Measurements from ENCODE around the gene THUMPD3. TPM values are rescaled to one million over a fixed set of nuclear protein-coding genes. Genes with fewer than 3 reads are reported as not detected.

THUMPD3 gene
- total and polyA plus RNA-seq, 9 of the 15 experiments (the other 6 are each of a cell fraction or from before 2014, with no cell fraction given), result 58.3 to 132 (median 113) TPM

DNA sequence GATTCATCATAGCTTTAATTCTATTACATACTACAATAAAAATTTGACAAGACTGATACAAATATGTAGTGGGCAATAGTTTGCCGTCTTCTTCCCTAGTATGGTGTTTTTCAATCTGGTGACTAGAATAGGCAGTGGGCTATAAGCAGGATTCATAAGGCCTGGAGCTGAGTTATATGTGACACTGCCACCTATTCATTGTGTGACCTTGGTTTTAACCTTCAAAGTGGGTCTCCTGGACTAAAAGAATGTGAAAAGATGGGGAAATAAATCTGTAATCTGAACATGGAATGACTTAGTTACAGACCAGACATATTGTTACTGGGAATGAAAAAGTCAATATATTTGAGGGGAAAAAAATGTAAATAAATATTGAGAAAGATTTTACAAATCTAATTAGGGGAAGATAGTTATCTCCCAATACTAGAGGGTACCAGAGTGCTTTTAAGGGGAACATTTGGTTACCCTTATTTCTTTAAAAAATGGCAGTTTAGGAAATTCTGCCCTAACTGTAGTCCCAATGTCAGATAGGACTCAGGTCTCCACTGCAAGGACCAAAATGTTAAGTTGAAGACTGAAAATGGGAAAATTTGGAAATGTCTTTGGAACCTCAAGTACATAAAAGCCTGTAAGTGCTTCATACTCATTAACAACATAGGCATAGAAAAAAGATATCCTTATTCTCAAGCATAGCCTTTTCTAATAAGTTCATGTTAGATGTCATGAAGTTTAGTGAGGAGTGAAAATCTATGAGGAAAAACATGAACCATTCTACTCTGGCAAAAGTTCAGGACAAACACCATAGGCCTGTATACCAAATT, 23.9 kb downstream of the THUMPD3 start (continued):
- TF ChIP-seq MEF2A (IDR thresholded peaks at IDR 0.05; ENCODE audit: control insufficient read depth, low read depth, low read length) (no peak), HNRNPK (IDR thresholded peaks at IDR 0.05; ENCODE audit: low read depth, low read length, poor library complexity, severe bottlenecking) (peak; percentile 8), SMC3 (conservative IDR thresholded peaks at IDR 0.05; ENCODE audit: insufficient read depth, low read depth, low read length) (no peak), TCFL5 (CRISPR knock-in tag; conservative IDR thresholded peaks at IDR 0.05) (no peak), ESRRA (IDR thresholded peaks at IDR 0.05; ENCODE audit: borderline replicate concordance, low read depth) (peak; percentile 84), BCOR (IDR thresholded peaks at IDR 0.05) (no peak), ATF1 (CRISPR knock-in tag; IDR thresholded peaks at IDR 0.05) (no peak), ATF1 (tag; IDR thresholded peaks at IDR 0.05) (no peak), HDAC8 (tag; IDR thresholded peaks at IDR 0.05) (no peak), ZHX1 (conservative IDR thresholded peaks at IDR 0.05; ENCODE audit: low read length) (no peak), POLR2B (IDR thresholded peaks at IDR 0.05; ENCODE audit: low read depth, partially characterized antibody) (peak; percentile 56), NELFE (IDR thresholded peaks at IDR 0.05; ENCODE audit: insufficient read depth, insufficient read length) (no peak), MXI1 (IDR thresholded peaks at IDR 0.05; ENCODE audit: low read depth, low read length) (0 out of 2 replicates have a peak, but pooled peaks have one; percentile 7), ARHGAP35 (IDR thresholded peaks at IDR 0.05; ENCODE audit: partially characterized antibody) (no peak), ATF4 (CRISPR knock-in tag; IDR thresholded peaks at IDR 0.05) (no peak), ZNF561 (CRISPR knock-in tag; conservative IDR thresholded peaks at IDR 0.05) (no peak), MYNN (IDR thresholded peaks at IDR 0.05) (no peak; the same call in 1 of the 2 replicates), MYNN (CRISPR knock-in tag; IDR thresholded peaks at IDR 0.05) (no peak)
- TF ChIP-seq, protein P1, sequence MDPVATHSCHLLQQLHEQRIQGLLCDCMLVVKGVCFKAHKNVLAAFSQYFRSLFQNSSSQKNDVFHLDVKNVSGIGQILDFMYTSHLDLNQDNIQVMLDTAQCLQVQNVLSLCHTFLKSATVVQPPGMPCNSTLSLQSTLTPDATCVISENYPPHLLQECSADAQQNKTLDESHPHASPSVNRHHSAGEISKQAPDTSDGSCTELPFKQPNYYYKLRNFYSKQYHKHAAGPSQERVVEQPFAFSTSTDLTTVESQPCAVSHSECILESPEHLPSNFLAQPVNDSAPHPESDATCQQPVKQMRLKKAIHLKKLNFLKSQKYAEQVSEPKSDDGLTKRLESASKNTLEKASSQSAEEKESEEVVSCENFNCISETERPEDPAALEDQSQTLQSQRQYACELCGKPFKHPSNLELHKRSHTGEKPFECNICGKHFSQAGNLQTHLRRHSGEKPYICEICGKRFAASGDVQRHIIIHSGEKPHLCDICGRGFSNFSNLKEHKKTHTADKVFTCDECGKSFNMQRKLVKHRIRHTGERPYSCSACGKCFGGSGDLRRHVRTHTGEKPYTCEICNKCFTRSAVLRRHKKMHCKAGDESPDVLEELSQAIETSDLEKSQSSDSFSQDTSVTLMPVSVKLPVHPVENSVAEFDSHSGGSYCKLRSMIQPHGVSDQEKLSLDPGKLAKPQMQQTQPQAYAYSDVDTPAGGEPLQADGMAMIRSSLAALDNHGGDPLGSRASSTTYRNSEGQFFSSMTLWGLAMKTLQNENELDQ (CRISPR knock-in tag; IDR thresholded peaks at IDR 0.05; ENCODE audit: borderline replicate concordance), result no peak
- TF ChIP-seq, protein P2, sequence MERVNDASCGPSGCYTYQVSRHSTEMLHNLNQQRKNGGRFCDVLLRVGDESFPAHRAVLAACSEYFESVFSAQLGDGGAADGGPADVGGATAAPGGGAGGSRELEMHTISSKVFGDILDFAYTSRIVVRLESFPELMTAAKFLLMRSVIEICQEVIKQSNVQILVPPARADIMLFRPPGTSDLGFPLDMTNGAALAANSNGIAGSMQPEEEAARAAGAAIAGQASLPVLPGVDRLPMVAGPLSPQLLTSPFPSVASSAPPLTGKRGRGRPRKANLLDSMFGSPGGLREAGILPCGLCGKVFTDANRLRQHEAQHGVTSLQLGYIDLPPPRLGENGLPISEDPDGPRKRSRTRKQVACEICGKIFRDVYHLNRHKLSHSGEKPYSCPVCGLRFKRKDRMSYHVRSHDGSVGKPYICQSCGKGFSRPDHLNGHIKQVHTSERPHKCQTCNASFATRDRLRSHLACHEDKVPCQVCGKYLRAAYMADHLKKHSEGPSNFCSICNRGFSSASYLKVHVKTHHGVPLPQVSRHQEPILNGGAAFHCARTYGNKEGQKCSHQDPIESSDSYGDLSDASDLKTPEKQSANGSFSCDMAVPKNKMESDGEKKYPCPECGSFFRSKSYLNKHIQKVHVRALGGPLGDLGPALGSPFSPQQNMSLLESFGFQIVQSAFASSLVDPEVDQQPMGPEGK (CRISPR knock-in tag; IDR thresholded peaks at IDR 0.05; ENCODE audit: borderline replicate concordance), result no peak
